ENCODE measurements around the gene VAMP3.

GRCh38 chr1:7770669-7770996 lies 463 bp upstream of the VAMP3 start:
- TF ChIP-seq ZNF423 (tag by site-specific recombination; IDR thresholded peaks at IDR 0.05), result no peak
- TF ChIP-seq ZNF692 (tag by site-specific recombination; IDR thresholded peaks at IDR 0.05), result no peak
- no peak for TF ChIP-seq CTCF (tag by site-specific recombination; IDR thresholded peaks at IDR 0.05)
- TF ChIP-seq PBX3 (CRISPR knock-in tag; IDR thresholded peaks at IDR 0.05), result no peak
- no peak for TF ChIP-seq WT1 (tag by site-specific recombination; IDR thresholded peaks at IDR 0.05)
- no peak for TF ChIP-seq ZBTB8A (tag by site-specific recombination; IDR thresholded peaks at IDR 0.05)
- no peak for TF ChIP-seq BCL11A (tag by site-specific recombination; IDR thresholded peaks at IDR 0.05; ENCODE audit: low read depth)
- TF ChIP-seq ZBTB26 (tag by site-specific recombination; optimal IDR thresholded peaks at IDR 0.05), result no peak

All from HEK293 (cell line).